ENCODE data around the gene RSRC1.

RSRC1 gene

DNA sequence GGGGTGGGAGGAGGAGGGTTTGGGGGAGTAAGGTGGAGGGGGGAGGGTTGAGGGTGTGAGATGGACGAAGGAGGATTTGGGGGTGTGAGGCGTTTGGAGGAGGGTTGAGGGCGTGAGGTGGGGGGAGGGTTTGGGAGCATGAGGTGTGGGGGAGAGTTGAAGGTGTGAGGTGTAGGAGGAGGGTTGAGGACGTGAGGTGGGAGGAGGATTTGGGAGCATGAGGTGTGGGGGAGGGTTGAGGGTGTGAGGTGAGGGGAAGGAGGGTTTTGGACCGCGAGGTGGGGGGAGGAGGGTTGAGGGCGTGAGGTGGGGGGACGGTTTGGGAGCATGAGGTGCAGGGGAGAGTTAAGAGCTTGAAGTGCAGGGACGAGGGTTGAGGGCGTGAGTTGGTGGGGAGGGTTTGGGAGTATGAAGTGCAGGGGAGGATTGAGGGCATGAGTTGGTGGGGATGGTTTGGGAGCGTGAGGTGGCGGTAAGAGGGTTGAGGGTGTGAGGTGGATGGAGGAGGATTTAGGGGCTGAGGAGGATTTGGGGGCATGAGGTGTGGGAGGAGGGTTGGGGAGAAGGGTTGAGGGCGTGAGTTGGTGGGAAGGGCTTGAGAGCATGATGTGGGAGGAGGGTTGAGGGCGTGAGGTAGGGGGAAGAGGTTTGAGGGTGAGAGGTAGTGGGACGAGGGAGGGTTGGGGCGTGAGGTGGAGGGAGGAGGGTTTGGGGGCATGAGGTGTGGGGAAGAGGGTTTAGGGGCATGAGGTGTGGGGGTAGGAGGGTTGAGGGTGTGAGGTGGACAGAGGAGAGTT, 462.3 kb downstream of the RSRC1 start:
- H3K9me2 ChIP-seq (replicated peaks; ENCODE audit: insufficient read depth, low read length): no peaks in the 10 kb centered on the region
- no peak for TF ChIP-seq EZH2phosphoT487 (conservative IDR thresholded peaks at IDR 0.05; ENCODE audit: low read length)
- TF ChIP-seq, protein P1, sequence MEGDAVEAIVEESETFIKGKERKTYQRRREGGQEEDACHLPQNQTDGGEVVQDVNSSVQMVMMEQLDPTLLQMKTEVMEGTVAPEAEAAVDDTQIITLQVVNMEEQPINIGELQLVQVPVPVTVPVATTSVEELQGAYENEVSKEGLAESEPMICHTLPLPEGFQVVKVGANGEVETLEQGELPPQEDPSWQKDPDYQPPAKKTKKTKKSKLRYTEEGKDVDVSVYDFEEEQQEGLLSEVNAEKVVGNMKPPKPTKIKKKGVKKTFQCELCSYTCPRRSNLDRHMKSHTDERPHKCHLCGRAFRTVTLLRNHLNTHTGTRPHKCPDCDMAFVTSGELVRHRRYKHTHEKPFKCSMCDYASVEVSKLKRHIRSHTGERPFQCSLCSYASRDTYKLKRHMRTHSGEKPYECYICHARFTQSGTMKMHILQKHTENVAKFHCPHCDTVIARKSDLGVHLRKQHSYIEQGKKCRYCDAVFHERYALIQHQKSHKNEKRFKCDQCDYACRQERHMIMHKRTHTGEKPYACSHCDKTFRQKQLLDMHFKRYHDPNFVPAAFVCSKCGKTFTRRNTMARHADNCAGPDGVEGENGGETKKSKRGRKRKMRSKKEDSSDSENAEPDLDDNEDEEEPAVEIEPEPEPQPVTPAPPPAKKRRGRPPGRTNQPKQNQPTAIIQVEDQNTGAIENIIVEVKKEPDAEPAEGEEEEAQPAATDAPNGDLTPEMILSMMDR (IDR thresholded peaks at IDR 0.05; ENCODE audit: insufficient read depth, low read length, poor library complexity, severe bottlenecking): no peak
- no peak overlapping the region for H3K4me2 ChIP-seq (ENCODE audit: low read depth, low read length, poor library complexity, severe bottlenecking)
- H3K9me3 ChIP-seq (ENCODE audit: insufficient read depth, low read length): no peaks in the 10 kb centered on the region
- H3K9ac ChIP-seq (ENCODE audit: low read length): no peak overlapping the region
- no peak overlapping the region for H3K27ac ChIP-seq (ENCODE audit: low read depth, low read length)
- H3K4me3 ChIP-seq (ENCODE audit: insufficient read depth, low read length, poor library complexity, severe bottlenecking): no peak overlapping the region
- no peaks in the 10 kb centered on the region for H3K79me2 ChIP-seq (ENCODE audit: insufficient read depth, low read length)
- no peaks in the 10 kb centered on the region for H3K36me3 ChIP-seq (ENCODE audit: low read length)
- H2AFZ ChIP-seq (ENCODE audit: low read depth, low read length, severe bottlenecking): no peak overlapping the region
- H3F3A ChIP-seq (ENCODE audit: insufficient read depth): no peaks in the 10 kb centered on the region
- no peaks in the 10 kb centered on the region for H4K20me1 ChIP-seq (ENCODE audit: low read depth, low read length)
- no peaks in the 10 kb centered on the region for H3K27me3 ChIP-seq (ENCODE audit: low read length)

DNA sequence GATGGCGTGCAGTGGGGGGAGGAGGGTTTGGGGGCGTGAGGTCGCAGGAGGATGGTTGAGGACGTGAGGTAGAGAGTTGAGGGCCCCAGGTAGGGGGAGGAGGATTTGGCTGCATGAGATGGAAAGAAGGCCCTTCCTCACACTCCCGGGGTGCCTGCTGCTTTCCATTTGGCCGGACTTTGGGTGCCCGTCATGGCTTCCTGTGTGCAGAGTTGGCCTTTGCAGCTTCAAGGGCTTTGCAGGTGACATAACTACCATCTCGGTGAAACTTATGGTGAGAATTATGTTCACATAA, 462.8 kb downstream of the RSRC1 start:
- no peaks in the 10 kb centered on the region for H3K79me2 ChIP-seq (ENCODE audit: insufficient read depth, low read length)
- H3K9ac ChIP-seq (ENCODE audit: low read length): no peak overlapping the region
- H3K36me3 ChIP-seq (ENCODE audit: low read length): no peaks in the 10 kb centered on the region
- no peaks in the 10 kb centered on the region for H4K20me1 ChIP-seq (ENCODE audit: low read depth, low read length)
- no peaks in the 10 kb centered on the region for H3K9me2 ChIP-seq (replicated peaks; ENCODE audit: insufficient read depth, low read length)
- H3K4me3 ChIP-seq (ENCODE audit: insufficient read depth, low read length, poor library complexity, severe bottlenecking): no peak overlapping the region
- H2AFZ ChIP-seq (ENCODE audit: low read depth, low read length, severe bottlenecking): no peak overlapping the region
- H3F3A ChIP-seq (ENCODE audit: insufficient read depth): no peaks in the 10 kb centered on the region
- no peak for TF ChIP-seq EZH2phosphoT487 (conservative IDR thresholded peaks at IDR 0.05; ENCODE audit: low read length)
- H3K4me2 ChIP-seq (ENCODE audit: low read depth, low read length, poor library complexity, severe bottlenecking): no peak overlapping the region
- H3K27me3 ChIP-seq (ENCODE audit: low read length): no peaks in the 10 kb centered on the region
- no peaks in the 10 kb centered on the region for H3K9me3 ChIP-seq (ENCODE audit: insufficient read depth, low read length)
- no peak overlapping the region for H3K27ac ChIP-seq (ENCODE audit: low read depth, low read length)

DNA sequence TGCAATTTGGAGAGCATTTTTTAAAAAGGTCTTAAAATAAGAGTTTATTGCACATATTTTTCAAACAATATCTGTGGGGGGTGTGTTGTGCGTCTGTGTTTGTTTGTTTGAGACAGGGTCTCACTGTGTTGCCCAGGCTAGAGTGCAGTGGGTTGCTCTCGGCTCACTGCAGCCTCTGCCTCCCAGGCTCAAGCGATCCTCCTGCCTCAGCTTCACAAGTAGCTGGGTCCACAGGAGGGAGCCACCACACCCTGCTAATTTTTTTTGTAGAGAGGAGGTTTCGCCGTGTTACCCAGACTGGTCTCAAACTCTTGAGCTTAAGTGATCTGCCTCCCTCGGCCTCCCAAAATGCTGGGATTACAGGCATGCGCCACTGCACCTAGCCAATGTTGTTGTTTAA, 463.8 kb downstream of the RSRC1 start:
- Histone ChIP-seq H3K9me3 (ENCODE audit: insufficient read depth, low read length) (no peaks in the 10 kb centered on the region), H3K27ac (ENCODE audit: low read depth, low read length) (no peak overlapping the region), H3K4me2 (ENCODE audit: low read depth, low read length, poor library complexity, severe bottlenecking) (no peak overlapping the region), H2AFZ (ENCODE audit: low read depth, low read length, severe bottlenecking) (no peak overlapping the region), H3K36me3 (ENCODE audit: low read length) (no peaks in the 10 kb centered on the region), H3K27me3 (ENCODE audit: low read length) (no peaks in the 10 kb centered on the region), H3K4me3 (ENCODE audit: insufficient read depth, low read length, poor library complexity, severe bottlenecking) (no peak overlapping the region), H3F3A (ENCODE audit: insufficient read depth) (no peaks in the 10 kb centered on the region), H4K20me1 (ENCODE audit: low read depth, low read length) (no peaks in the 10 kb centered on the region), H3K79me2 (ENCODE audit: insufficient read depth, low read length) (no peaks in the 10 kb centered on the region), H3K9ac (ENCODE audit: low read length) (no peak overlapping the region), H3K9me2 (replicated peaks; ENCODE audit: insufficient read depth, low read length) (no peaks in the 10 kb centered on the region)
- TF ChIP-seq, protein P1 (IDR thresholded peaks at IDR 0.05; ENCODE audit: insufficient read depth, low read length, poor library complexity, severe bottlenecking): no peak
- TF ChIP-seq EZH2phosphoT487 (conservative IDR thresholded peaks at IDR 0.05; ENCODE audit: low read length): no peak

DNA sequence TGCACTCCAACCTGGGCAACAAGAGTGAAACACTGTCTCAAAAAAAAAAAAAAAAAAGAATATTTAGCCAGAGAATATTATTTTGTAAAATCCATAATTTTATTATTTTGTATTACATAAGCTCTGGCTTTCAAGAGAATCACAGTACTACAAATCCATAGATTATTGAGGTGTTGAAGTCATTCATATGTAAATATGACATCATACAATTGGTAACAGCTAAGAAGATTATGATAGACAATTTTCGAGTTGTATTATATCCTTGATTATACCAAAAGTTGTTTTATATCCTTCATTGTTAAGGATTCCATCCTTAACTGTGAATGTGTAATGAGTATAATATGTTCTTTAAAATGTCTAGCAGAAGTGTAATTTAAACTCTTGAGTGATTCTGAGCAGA, 464.8 kb downstream of the RSRC1 start:
- Histone ChIP-seq H3K36me3 (ENCODE audit: low read length) (no peaks in the 10 kb centered on the region), H3K9ac (ENCODE audit: low read length) (no peak overlapping the region), H2AFZ (ENCODE audit: low read depth, low read length, severe bottlenecking) (no peak overlapping the region), H4K20me1 (ENCODE audit: low read depth, low read length) (no peaks in the 10 kb centered on the region), H3K79me2 (ENCODE audit: insufficient read depth, low read length) (no peaks in the 10 kb centered on the region), H3K9me3 (ENCODE audit: insufficient read depth, low read length) (no peaks in the 10 kb centered on the region), H3K27me3 (ENCODE audit: low read length) (no peaks in the 10 kb centered on the region), H3K4me3 (ENCODE audit: insufficient read depth, low read length, poor library complexity, severe bottlenecking) (no peak overlapping the region), H3F3A (ENCODE audit: insufficient read depth) (no peaks in the 10 kb centered on the region), H3K4me2 (ENCODE audit: low read depth, low read length, poor library complexity, severe bottlenecking) (no peak overlapping the region), H3K9me2 (replicated peaks; ENCODE audit: insufficient read depth, low read length) (no peaks in the 10 kb centered on the region), H3K27ac (ENCODE audit: low read depth, low read length) (no peak overlapping the region)
- no peak for TF ChIP-seq EZH2phosphoT487 (conservative IDR thresholded peaks at IDR 0.05; ENCODE audit: low read length)
- TF ChIP-seq, protein P1 (IDR thresholded peaks at IDR 0.05; ENCODE audit: insufficient read depth, low read length, poor library complexity, severe bottlenecking): no peak

Measured in SU-DHL-6 (cell line).